SHP77 treated with DMSO at 0.1 percent for 48 hours (cell line): Measurements from ENCODE around the gene TUBA3D.
"Not testable (repeated sequence)": the region's sequence is repeated elsewhere in the genome, so short reads cannot be mapped to it uniquely, and the experiment has no call there.

Source experiments
- DNase-seq: peaks from one replicate; lab custom pipeline; 2025; lab: John Stamatoyannopoulos, UW

The TUBA3D gene

GRCh38 chr2:131514408-131515166 is 38.7 kb downstream of the TUBA3D start:
- DNase-seq = not testable (repeated sequence)

- not testable (repeated sequence) for DNase-seq
Measured at GRCh38 chr2:131515235-131515634, 39.3 kb downstream of the TUBA3D start.

GRCh38 chr2:131516011-131516410 is 40.1 kb downstream of the TUBA3D start:
- no peak for DNase-seq

GRCh38 chr2:131516621-131517020 is 40.7 kb downstream of the TUBA3D start:
- not testable (repeated sequence) for DNase-seq

- no peak for DNase-seq
Measured at GRCh38 chr2:131517106-131517831, 41.4 kb downstream of the TUBA3D start.

- DNase-seq = not testable (repeated sequence)
Measured at GRCh38 chr2:131517856-131518255, 41.9 kb downstream of the TUBA3D start.

- not testable (repeated sequence) for DNase-seq
Measured at GRCh38 chr2:131518531-131518930, 42.6 kb downstream of the TUBA3D start.

- DNase-seq = no peak
Measured at GRCh38 chr2:131519466-131519865, 43.5 kb downstream of the TUBA3D start.

GRCh38 chr2:131519871-131520470 is 44.1 kb downstream of the TUBA3D start:
- not testable (repeated sequence) for DNase-seq

- no peak for DNase-seq
Measured at GRCh38 chr2:131520526-131520925, 44.6 kb downstream of the TUBA3D start.

- DNase-seq = not testable (repeated sequence)
Measured at GRCh38 chr2:131521524-131521923, 45.6 kb downstream of the TUBA3D start.

GRCh38 chr2:131521961-131522781 is 46.3 kb downstream of the TUBA3D start:
- DNase-seq = no peak

- DNase-seq = not testable (repeated sequence)
Measured at GRCh38 chr2:131525256-131525655, 49.3 kb downstream of the TUBA3D start.

GRCh38 chr2:131527131-131528001 is 51.4 kb downstream of the TUBA3D start, which contains the start of gene CCDC74A:
Gene CCDC74A (plus strand): TSS chr2:131527888. CDS start chr2:131527971, 83 bp downstream.
- peak; percentile 30 for DNase-seq

GRCh38 chr2:131528981-131529863 is 53.3 kb downstream of the TUBA3D start:
- DNase-seq = not testable (repeated sequence)

- DNase-seq = not testable (repeated sequence)
Measured at GRCh38 chr2:131529864-131530445, 54.0 kb downstream of the TUBA3D start.

GRCh38 chr2:131530626-131531344 is 54.9 kb downstream of the TUBA3D start:
- DNase-seq = not testable (repeated sequence)

- DNase-seq = not testable (repeated sequence)
Measured at GRCh38 chr2:131531547-131532185, 55.7 kb downstream of the TUBA3D start.
